SHP77 (cell line): Measurements from ENCODE around the gene LBP.
"Not testable (repeated sequence)": the region's sequence is repeated elsewhere in the genome, so short reads cannot be mapped to it uniquely, and the experiment has no call there.

Source experiments
- DNase-seq, 2 experiments: peaks; one replicate each; lab custom pipeline; 2025; lab: John Stamatoyannopoulos, UW

LBP gene

DNA sequence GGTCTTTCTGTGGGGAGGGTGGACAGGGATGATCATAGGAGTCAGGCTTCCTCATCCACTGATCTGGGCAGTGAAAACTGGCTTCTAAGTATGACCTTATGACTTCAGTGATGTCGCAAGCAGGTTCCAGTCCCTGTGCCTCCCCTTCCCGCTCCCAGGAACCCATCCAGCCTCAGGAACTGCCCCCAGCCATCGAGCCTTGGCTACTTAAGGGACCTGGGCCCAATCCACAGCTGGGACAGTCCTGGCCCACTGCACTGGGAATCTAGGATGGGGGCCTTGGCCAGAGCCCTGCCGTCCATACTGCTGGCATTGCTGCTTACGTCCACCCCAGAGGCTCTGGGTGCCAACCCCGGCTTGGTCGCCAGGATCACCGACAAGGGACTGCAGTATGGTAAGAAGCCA, at the start of gene LBP:
LBP (plus strand) TSS at position 236 of the 405 bp plus-strand sequence; CDS start at position 271, 35 bp downstream.
- no peak for DNase-seq

DNA sequence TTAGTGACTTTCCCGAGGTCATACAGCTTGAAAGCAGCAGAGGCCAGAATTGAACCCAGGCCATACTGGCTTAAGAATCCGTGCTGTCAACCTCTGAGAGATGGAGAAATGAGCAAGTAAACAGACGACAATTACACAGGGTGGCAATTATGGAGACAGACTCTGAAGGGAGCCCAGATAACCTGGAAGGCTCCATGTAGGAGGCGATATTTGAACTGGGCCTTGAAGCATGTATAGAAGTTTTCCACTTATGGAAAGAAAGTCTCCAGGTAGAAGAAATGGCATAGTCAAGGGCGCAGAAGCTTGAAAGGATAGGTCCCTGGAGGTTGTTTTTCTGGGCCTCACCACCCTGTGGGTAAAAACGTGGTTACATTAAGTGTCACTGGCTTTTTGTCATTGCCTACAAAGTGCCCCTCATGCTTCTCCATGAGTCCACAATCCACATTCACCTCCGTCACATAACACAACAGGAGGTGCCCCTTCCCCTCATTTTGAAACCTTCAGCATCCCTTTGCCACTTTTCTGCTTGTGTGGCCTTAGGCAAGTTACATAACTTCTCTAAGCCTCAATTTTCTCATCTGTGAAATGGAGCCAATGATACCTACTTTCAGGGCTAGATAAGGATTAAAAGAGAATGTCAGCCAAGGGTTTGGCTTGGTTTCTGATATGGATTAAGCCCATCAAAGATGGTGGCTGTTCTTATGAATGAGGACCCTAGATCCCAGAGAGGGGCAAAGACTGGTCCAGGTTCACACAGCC, 48.2 kb upstream of the LBP start:
- DNase-seq: no peak

DNA sequence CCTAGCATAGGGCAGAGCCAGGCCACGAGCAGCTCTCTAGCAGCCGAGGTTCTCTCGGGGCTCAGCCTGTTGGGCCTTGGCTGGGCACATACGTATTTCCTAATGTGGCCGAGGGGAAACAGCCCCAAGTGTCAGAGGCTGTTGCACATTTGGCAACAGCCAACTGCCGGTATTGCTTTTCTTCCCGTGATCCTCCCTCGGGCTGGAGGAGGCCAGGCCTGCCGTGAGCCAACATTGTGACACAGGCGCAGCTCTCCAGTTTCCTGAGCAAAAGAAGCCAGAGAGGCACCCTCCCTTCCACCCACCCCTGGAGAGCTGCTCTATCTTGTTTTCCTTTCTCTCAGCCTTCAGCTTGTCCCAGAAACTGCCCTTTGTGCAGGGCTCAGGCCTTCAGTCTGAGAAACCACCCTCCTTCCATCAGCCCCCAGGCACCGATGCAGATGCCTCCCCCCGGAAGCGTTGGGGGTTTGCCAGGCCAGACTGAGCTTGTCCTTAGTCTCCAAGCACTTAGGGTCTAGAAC, 47.5 kb upstream of the LBP start:
- no peak for DNase-seq

DNA sequence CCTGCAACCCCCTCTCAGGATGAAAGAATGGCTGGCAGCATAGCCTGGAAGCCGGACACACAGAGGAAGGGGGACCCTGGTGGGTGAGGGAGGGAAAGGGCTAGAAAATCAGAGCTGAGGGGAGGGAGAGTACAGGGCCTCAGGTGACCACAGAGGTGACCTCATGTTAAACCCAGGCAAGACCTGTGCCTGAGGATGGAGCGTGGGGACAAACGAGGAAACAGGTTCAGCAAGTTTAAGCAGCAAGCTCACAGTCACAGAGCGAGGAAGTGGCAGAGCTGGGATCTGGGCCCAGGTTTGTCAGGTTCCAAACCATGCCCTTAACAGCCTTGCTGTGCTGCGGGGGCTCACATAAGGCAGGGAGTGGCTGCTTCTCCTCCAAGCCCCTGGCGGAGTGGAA, 46.3 kb upstream of the LBP start:
- DNase-seq: no peak

- DNase-seq: no peak
Measured at GRCh38 chr20:38300438-38300837, 45.8 kb upstream of the LBP start.

- DNase-seq: no peak
Measured at GRCh38 chr20:38301309-38301708, 45.0 kb upstream of the LBP start.

DNA sequence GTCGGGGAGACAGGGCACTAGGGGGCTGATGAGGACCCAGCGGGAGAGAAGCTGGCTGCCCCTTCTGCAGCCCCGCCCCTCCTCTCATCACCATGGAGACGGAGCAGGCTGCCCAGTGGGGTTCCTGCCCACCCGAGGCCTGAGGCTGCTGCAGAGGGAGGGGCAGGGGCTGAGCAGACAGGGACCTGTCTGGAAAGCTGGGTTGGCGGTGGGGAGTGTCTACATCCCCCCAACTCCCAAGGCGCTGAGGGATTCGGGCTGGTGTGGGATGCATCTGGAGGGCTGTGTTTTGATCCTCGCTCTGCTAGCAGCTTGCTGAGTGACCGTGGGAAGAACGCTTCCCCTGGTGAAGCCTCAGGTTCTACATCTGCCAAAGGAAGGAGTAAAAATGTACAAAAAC, 43.5 kb upstream of the LBP start:
- DNase-seq: no peak

- DNase-seq: no peak
Measured at GRCh38 chr20:38303908-38304379, 42.3 kb upstream of the LBP start, which contains the start of gene BPI. Gene BPI, plus strand, starts transcription at chr20:38304156. Its CDS starts 68 bp downstream, at chr20:38304224.

GRCh38 chr20:38304845-38305447, 41.3 kb upstream of the LBP start:
- DNase-seq: no peak

DNA sequence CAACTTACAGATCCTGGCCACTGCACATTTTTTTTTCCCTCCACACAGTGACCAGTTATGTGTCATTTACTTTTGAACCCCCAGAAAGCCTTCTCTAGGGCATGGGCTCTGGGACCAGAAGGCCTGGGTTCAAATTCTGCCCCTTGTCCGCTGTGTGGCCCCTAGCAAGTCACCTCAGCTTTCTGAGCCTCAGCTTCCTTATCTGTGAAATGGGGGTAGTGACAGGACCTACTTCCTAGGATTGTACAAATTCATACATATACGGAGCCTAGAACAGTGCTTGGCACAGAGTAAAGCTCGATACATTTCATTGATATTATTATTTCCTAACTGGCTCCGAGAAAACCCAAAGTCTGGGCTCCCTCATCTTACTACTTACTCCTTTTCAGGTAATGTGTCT, 40.7 kb upstream of the LBP start:
- no peak for DNase-seq

DNA sequence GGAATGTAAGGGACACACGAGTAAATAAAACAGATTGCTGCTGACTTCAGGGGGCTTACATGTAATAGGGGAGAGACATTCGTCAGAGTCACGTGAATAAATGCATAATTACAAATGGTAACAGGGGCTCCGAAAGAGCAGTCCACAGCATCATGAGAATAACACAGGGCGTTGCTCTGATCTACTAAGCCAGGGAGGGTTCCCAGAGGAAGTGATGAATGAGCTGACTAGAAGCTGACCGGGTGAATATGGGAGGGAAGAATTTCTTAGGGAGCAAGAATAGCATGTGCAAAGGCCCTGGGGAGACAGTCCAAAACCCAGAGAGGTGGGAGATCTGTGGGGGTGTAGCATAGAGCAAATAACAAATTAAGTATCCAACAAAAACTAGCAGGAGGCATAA, 39.9 kb upstream of the LBP start:
- DNase-seq: no peak

DNA sequence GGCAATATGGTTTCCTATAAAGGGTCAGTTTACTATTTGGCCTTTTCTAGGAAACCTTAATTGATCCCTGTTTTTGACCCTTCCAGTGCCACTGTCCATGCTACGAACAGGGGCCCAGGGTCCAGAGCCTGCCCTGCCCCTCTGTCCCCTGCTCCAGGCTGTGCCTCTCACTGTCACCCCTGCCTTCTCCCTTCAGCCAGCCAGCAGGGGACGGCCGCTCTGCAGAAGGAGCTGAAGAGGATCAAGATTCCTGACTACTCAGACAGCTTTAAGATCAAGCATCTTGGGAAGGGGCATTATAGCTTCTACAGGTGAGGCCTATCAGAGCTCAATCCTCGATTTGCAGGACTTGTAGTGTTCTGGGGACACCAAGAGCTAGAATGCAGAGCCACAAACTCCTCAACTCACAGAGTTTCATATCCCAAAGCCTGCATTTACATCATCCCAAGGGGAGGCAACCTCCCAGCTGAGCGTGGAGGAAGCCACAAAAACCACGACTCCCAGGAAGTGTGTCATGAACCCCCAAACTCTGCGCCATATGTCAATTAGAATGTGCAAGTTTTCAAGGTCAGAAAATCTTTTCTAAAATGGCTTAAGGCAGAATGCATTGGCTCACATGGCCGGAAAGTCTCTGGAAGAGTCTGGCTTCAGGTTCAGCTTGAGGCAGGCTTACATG, 38.8 kb upstream of the LBP start:
- no peak for DNase-seq

DNA sequence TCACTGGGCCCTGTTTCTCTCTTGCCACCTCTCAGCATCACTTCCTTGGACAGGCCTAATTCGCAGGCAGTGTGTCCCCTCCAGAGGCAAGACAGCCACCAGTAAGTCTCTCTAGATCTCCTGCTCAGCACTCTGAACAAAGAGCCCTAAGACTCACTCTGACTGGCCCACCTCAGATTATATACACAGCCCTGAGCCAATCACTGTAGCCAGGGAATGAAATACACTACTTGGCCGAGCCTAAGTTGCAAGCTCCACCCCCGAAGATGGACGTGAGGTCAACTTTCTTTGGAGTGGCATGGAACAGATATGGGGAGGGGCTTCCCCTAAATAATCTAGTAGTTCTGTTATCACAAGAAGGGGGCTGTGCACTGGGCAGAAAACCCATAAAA, 38.2 kb upstream of the LBP start:
- no peak for DNase-seq

- DNase-seq: no peak
Measured at GRCh38 chr20:38308447-38308846, 37.8 kb upstream of the LBP start.

- DNase-seq: no peak
Measured at GRCh38 chr20:38311091-38311490, 35.2 kb upstream of the LBP start.

GRCh38 chr20:38311491-38311890, 34.8 kb upstream of the LBP start:
- DNase-seq: no peak

DNA sequence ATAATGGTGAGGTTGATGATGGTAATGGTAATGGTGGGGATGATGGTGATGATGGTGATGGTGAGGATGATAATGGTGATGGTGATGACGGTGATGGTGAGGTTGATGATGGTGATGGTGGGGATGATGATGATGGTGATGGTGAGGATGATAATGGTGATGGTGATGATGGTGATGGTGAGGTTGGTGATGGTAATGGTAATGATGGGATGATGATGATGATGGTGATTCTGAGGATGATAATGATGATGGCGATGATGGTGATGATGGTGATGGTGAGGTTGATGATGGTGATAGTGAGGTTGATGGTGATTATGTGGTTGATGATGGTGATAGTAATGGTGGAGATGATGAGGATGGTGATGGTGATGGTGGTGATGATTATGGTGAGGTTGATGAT, 32.6 kb upstream of the LBP start:
- DNase-seq: no peak

DNA sequence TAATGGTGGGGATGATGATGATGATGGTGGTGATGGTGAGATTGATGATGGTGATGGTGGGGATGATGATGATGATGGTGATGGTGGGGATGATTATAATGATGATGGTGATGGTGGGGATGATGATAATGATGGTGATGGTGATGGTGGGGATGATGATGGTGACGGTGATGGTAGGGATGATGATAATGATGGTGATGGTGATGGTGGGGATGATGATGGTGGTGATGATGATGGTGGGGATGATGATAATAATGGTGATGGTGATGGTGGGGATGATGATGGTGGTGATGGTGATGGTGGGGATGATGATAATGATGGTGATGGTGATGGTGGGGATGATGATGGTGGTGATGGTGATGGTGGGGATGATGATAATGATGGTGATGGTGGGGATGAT, 31.9 kb upstream of the LBP start:
- not testable (repeated sequence) for DNase-seq

DNA sequence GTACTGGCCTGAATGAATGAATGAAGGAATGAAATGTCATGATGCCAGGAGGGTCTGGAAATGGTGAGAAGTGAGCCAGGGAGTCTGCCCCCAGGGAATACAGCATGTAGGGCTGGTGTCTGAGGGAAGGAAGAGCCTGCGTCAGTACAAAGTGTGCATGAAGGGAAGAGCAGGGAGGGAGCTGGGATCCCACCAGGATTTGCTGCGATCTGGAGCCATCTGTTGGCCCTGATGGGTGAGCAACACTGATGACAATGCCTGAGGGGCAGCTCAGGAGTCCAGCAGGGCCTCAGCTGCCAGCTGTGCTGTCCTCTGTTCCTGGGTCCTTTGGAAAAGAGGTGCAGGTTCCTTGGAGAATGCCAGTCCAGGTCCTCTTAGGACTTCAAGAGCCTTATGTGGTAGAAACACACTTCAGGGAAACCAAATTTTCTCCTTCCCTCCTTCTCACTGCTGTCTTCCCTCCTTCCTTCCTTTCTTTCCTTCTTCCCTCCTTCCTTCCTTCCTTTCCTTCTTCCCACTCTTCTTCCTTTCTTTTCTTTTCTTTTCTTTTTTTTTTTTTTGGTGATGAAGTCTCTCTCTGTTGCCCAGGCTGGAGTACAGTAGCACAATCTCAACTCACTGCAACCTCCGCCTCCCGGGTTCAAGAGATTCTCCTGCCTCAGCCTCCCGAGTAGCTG, 30.9 kb upstream of the LBP start:
- DNase-seq: no peak

GRCh38 chr20:38316341-38316740, 29.9 kb upstream of the LBP start:
- no peak for DNase-seq

DNA sequence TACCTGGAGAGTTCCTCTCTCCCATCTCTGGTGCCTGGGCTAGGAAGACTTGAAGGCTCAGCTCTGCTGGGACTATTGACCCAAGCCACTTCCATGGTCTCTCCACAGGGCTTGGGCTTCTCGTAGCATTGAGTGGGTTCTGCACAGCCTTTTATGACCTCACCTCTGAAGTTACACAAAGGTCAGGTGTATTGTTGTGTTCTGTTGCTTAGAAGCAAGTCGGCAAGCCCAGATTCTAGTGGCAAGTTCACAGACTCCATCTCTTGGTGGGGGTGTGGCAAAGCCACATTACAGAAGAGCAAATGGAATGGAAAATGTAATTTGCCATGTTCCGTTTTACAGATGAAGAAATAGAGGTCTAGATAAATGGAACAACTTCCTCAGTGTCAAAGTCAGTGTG, 28.9 kb upstream of the LBP start:
- DNase-seq: no peak

DNA sequence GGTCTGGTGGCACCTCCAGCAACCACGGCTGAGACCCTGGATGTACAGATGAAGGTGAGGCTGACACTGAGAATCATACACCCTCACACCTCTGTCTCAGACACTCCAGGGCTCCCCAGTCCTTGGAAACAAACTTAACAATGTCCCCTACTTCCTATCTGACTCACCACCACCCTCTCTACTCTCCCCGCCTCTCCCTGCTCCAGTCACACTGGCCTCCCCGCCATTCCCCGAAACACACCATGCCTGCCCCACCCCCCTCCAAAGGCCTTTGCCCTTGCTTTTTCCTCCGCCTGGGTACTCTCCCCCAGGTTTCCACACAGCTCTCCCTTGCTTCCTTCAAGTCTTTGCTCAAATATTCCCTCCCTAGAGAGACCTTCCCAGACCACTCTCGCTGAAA, 26.1 kb upstream of the LBP start:
- no peak for DNase-seq
